Astrocyte (in vitro differentiated cells and primary cell): ENCODE data around the gene RNLS. TPM values are rescaled to one million over a fixed set of nuclear protein-coding genes. Genes with fewer than 3 reads are reported as not detected.
A peak's percentile ranks its signal among the peaks of the same experiment; 100 is the strongest.

Experiments used
- DNase-seq: peaks from one replicate; pipeline ENCODE4 v3.0.0-alpha.2; 2010; ENCODE audit warnings: low read depth
- FAIRE-seq: peaks from 2 replicates; lab custom pipeline; 2011; peaks lifted over from hg19 to GRCh38; lab: Jason Lieb, UNC
- H2AFZ ChIP-seq: 2 replicates; pipeline ENCODE4 v1.6.0; 2012; ENCODE audit warnings: low read depth, low read length, inconsistent platforms
- H3K27ac ChIP-seq: 2 replicates; pipeline ENCODE4 v1.5.1; 2011; ENCODE audit warnings: low read depth, low read length, inconsistent platforms
- H3K27me3 ChIP-seq: 2 replicates; pipeline ENCODE4 v1.6.0; 2011; ENCODE audit warnings: low read length, inconsistent platforms; ENCODE audit not compliant: insufficient read depth
- H3K36me3 ChIP-seq: 2 replicates; pipeline ENCODE4 v1.5.1; 2011; ENCODE audit warnings: low read length, inconsistent platforms; ENCODE audit not compliant: insufficient read depth
- H3K4me1 ChIP-seq: 2 replicates; pipeline ENCODE4 v1.5.1; 2011; ENCODE audit warnings: low read length, inconsistent platforms; ENCODE audit not compliant: insufficient read depth
- H3K4me2 ChIP-seq: 2 replicates; pipeline ENCODE4 v1.6.0; 2012; ENCODE audit warnings: low read length, inconsistent platforms
- H3K4me3 ChIP-seq: 2 replicates; pipeline ENCODE4 v1.5.1; 2011; ENCODE audit warnings: low read depth, mild to moderate bottlenecking, low read length, inconsistent platforms; ENCODE audit not compliant: insufficient read depth
- H3K79me2 ChIP-seq: 2 replicates; pipeline ENCODE4 v1.6.0; 2012; ENCODE audit warnings: mild to moderate bottlenecking, low read length, inconsistent platforms; ENCODE audit not compliant: insufficient read depth
- H3K9ac ChIP-seq: 2 replicates; pipeline ENCODE4 v1.6.0; 2012; ENCODE audit warnings: mild to moderate bottlenecking, low read length, inconsistent platforms
- H3K9me3 ChIP-seq: 2 replicates; pipeline ENCODE4 v1.5.1; 2012; ENCODE audit warnings: low read depth, mild to moderate bottlenecking, low read length, inconsistent platforms; ENCODE audit not compliant: insufficient read depth
- H4K20me1 ChIP-seq: 2 replicates; pipeline ENCODE4 v1.6.0; 2012; ENCODE audit warnings: low read length, inconsistent platforms; ENCODE audit not compliant: insufficient read depth
- H3K27ac Mint-ChIP-seq: one replicate; pipeline ENCODE4 v1.8.0; 2021; ENCODE audit warnings: mild to moderate bottlenecking, mixed read lengths; ENCODE audit not compliant: unreplicated experiment
- H3K27me3 Mint-ChIP-seq: one replicate; pipeline ENCODE4 v1.8.0; 2021; ENCODE audit warnings: low read depth, mixed read lengths; ENCODE audit not compliant: unreplicated experiment
- H3K36me3 Mint-ChIP-seq: one replicate; pipeline ENCODE4 v1.8.0; 2021; ENCODE audit warnings: low read depth, mixed read lengths; ENCODE audit not compliant: unreplicated experiment
- H3K4me1 Mint-ChIP-seq: one replicate; pipeline ENCODE4 v1.8.0; 2021; ENCODE audit warnings: low read depth, mixed read lengths; ENCODE audit not compliant: unreplicated experiment
- H3K4me3 Mint-ChIP-seq: one replicate; pipeline ENCODE4 v1.8.0; 2021; ENCODE audit warnings: mild to moderate bottlenecking, moderate library complexity, mixed read lengths; ENCODE audit not compliant: unreplicated experiment
- H3K9me3 Mint-ChIP-seq: one replicate; pipeline ENCODE4 v1.8.0; 2021; ENCODE audit warnings: mild to moderate bottlenecking, mixed read lengths; ENCODE audit not compliant: unreplicated experiment
- EZH2 ChIP-seq: IDR thresholded peaks from 2 replicates; pipeline ENCODE4 v1.6.1; 2012; ENCODE audit warnings: mild to moderate bottlenecking, low read length, inconsistent platforms; ENCODE audit not compliant: insufficient read depth
- total RNA-seq: library from RNA; stranded (reverse); gene quantifications from 2 replicates; pipeline ENCODE4 v1.2.1, GENCODE V29; 2021
- TF ChIP-seq, protein P1 (sequence below): IDR thresholded peaks from 2 replicates; pipeline ENCODE4 v1.5.1; 2011; ENCODE audit warnings: low read depth, mild to moderate bottlenecking, inconsistent platforms, low read length, moderate library complexity; ENCODE audit not compliant: insufficient read depth

The RNLS gene
- total RNA-seq, 1 donor from 2014 or later, result 6.9 TPM

- H3K4me1 Mint-ChIP-seq, result no peaks in the 10 kb centered on the region
- DNase-seq (no peak), FAIRE-seq (no peak)
- H3K27ac Mint-ChIP-seq, result no peak overlapping the region
- Histone ChIP-seq H3K4me1 (no peaks in the 10 kb centered on the region), H3K27ac (no peak overlapping the region), H3K79me2 (no peaks in the 10 kb centered on the region), H3K9me3 (no peaks in the 10 kb centered on the region), H3K9ac (no peak overlapping the region), H3K36me3 (no peaks in the 10 kb centered on the region), H2AFZ (no peak overlapping the region), H3K4me3 (no peak overlapping the region), H4K20me1 (no peaks in the 10 kb centered on the region), H3K27me3 (no peaks in the 10 kb centered on the region), H3K4me2 (no peak overlapping the region)
- H3K4me3 Mint-ChIP-seq, result no peak overlapping the region
- H3K27me3 Mint-ChIP-seq, result peaks cover 3% of the 10 kb centered on the region
- TF ChIP-seq EZH2, result no peak
- TF ChIP-seq, protein P1, sequence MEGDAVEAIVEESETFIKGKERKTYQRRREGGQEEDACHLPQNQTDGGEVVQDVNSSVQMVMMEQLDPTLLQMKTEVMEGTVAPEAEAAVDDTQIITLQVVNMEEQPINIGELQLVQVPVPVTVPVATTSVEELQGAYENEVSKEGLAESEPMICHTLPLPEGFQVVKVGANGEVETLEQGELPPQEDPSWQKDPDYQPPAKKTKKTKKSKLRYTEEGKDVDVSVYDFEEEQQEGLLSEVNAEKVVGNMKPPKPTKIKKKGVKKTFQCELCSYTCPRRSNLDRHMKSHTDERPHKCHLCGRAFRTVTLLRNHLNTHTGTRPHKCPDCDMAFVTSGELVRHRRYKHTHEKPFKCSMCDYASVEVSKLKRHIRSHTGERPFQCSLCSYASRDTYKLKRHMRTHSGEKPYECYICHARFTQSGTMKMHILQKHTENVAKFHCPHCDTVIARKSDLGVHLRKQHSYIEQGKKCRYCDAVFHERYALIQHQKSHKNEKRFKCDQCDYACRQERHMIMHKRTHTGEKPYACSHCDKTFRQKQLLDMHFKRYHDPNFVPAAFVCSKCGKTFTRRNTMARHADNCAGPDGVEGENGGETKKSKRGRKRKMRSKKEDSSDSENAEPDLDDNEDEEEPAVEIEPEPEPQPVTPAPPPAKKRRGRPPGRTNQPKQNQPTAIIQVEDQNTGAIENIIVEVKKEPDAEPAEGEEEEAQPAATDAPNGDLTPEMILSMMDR, result no peak
- no peaks in the 10 kb centered on the region for H3K36me3 Mint-ChIP-seq
- no peaks in the 10 kb centered on the region for H3K9me3 Mint-ChIP-seq
These were observed 9.3 kb upstream of the RNLS start for GRCh38 chr10:88592381-88592780.

DNA sequence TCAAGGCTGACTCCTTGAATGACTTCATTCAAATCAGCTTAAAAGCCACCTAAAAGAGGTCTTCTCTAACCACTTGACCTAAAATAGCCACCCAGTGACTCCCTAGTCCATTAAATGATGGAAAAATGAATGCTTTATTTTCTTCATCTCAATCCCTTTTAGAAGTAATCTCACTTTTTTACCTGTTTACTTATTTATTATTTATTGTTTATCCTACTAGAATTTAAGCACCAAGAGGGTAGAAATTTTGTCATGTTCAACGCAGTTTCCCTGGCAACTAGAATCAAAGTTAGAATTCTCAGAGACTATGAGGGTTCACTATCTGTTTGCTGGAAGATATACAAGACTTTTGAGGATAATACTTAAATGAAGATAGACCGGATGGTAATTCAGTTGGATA lies 3.3 kb upstream of the RNLS start, which contains the start of gene LIPJ:
Gene LIPJ, plus strand, starts transcription at position 301 of the 400 bp plus-strand sequence. CDS start 3,926 bp downstream, outside the sequence.
- Histone ChIP-seq H3K9ac (no peak within 1 kb of the TSS), H4K20me1 (no peaks in the 10 kb centered on the region), H3K4me2 (no peak within 1 kb of the TSS), H3K27ac (no peak within 1 kb of the TSS), H2AFZ (no peak within 1 kb of the TSS), H3K27me3 (no peaks in the 10 kb centered on the region), H3K79me2 (no peaks in the 10 kb centered on the region), H3K9me3 (no peaks in the 10 kb centered on the region), H3K4me3 (no peak within 1 kb of the TSS), H3K4me1 (no peaks in the 10 kb centered on the region), H3K36me3 (no peaks in the 10 kb centered on the region)
- no peaks in the 10 kb centered on the region for H3K9me3 Mint-ChIP-seq
- H3K27me3 Mint-ChIP-seq, result peaks cover 3% of the 10 kb centered on the region
- H3K36me3 Mint-ChIP-seq, result no peaks in the 10 kb centered on the region
- DNase-seq, result no peak
- H3K4me1 Mint-ChIP-seq, result peaks cover 3% of the 10 kb centered on the region
- no peak within 1 kb of the TSS for H3K27ac Mint-ChIP-seq
- FAIRE-seq, result no peak
- no peak for TF ChIP-seq EZH2
- H3K4me3 Mint-ChIP-seq, result no peak within 1 kb of the TSS

DNA sequence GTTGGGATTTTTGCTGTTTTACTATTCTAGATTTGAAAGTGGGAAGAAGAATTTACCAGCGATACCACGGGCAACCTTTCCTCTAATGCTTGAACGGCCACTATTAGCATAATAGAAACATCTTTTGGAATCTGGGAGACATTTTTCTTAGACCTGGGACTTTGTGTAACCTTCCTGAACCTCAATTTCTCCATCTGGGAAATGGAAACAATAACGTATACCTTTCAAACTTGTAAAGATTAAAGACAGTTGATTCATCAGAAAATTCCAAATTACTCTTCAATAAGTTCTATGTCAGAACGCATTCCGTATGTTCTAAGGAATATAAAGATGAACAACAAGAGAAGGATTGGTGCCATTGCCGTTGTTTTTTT lies 453 bp upstream of the RNLS start:
- H3K36me3 Mint-ChIP-seq, result no peaks in the 10 kb centered on the region
- H3K9me3 Mint-ChIP-seq, result no peaks in the 10 kb centered on the region
- no peaks in the 10 kb centered on the region for H3K79me2 ChIP-seq
- peak overlapping the region; percentile 64 for H3K27ac Mint-ChIP-seq
- H3K36me3 ChIP-seq, result no peaks in the 10 kb centered on the region
- no peaks in the 10 kb centered on the region for H3K27me3 ChIP-seq
- FAIRE-seq (no peak), DNase-seq (no peak)
- H3K4me3 ChIP-seq, result peak overlapping the region; percentile 68
- peak overlapping the region; percentile 100 for H2AFZ ChIP-seq
- peak overlapping the region; percentile 79 for H3K9ac ChIP-seq
- no peaks in the 10 kb centered on the region for H3K27me3 Mint-ChIP-seq
- no peaks in the 10 kb centered on the region for H3K4me1 ChIP-seq
- peak overlapping the region; percentile 97 for H3K4me2 ChIP-seq
- no peaks in the 10 kb centered on the region for H3K9me3 ChIP-seq
- peak overlapping the region; percentile 90 for H3K4me3 Mint-ChIP-seq
- peaks cover 3% of the 10 kb centered on the region for H3K4me1 Mint-ChIP-seq
- no peak overlapping the region for H3K27ac ChIP-seq
- TF ChIP-seq EZH2, result no peak
- TF ChIP-seq, protein P1, result no peak
- H4K20me1 ChIP-seq, result no peaks in the 10 kb centered on the region
